Mesothelial cell of epicardium (in vitro differentiated cells): Measurements from ENCODE around the gene DPH1. TPM values are rescaled to one million over a fixed set of nuclear protein-coding genes. Genes with fewer than 3 reads are reported as not detected.
A peak's percentile ranks its signal among the peaks of the same experiment; 100 is the strongest.

Source experiments
- DNase-seq, 2 experiments: peaks; one replicate each; pipeline ENCODE4 v3.0.0; 2021; ENCODE audit warnings: low spot score in 2 of 2; ENCODE audit not compliant: unreplicated experiment in 2 of 2
- H3K27ac Mint-ChIP-seq: 2 replicates; pipeline ENCODE4 v1.8.0; 2021; ENCODE audit warnings: mixed read lengths
- H3K27me3 Mint-ChIP-seq: 2 replicates; pipeline ENCODE4 v1.8.0; 2021; ENCODE audit warnings: low read depth, mixed read lengths
- H3K36me3 Mint-ChIP-seq: 2 replicates; pipeline ENCODE4 v1.8.0; 2021; ENCODE audit warnings: mixed read lengths
- H3K4me1 Mint-ChIP-seq: 2 replicates; pipeline ENCODE4 v1.8.0; 2021; ENCODE audit warnings: mixed read lengths
- H3K4me3 Mint-ChIP-seq: 2 replicates; pipeline ENCODE4 v1.8.0; 2021; ENCODE audit warnings: mild to moderate bottlenecking, moderate library complexity, mixed read lengths
- H3K9me3 Mint-ChIP-seq: 2 replicates; pipeline ENCODE4 v1.8.0; 2021; ENCODE audit warnings: mixed read lengths
- total RNA-seq: library from RNA; stranded (reverse); gene quantifications from 3 replicates; pipeline ENCODE4 v1.2.1, GENCODE V29; 2021
- TF ChIP-seq, protein P1 (sequence below): fragments of 200-600 bp; sonication (generic); IDR thresholded peaks from one replicate; pipeline ENCODE4 v1.5.0; 2021; ENCODE audit warnings: antibody characterized with exemption; ENCODE audit not compliant: unreplicated experiment

The DPH1 gene
- total RNA-seq, 1 donor from 2014 or later: 63.8 TPM

DNA sequence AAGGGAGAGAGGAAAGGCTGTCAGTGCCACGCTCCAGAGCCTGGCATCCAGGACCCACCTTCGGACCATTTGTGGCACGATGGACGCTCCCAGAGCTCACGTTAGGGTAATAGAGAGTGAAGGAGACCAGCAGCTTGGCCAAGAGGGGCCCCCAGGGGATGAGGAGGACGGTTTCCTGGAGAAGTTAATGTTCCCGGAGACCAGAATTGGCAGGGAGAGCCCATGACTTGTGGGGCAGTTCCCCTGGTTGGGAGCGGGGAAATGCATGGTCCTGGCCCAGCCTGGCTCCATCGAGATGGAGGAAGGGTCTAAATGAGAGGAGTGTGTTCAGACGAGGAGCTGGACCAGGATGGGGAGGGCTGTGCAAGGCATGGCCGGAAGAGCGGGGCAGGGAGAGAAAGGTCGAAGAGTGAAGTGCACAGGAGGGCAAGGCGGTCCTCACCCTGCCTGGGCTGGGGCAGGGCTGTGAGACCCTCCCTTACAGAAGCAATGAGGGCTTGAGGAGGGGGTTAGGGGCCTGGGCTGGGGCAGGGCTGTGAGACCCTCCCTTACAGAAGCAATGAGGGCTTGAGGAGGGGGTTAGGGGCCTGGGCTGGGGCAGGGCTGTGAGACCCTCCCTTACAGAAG lies 22.1 kb downstream of the DPH1 start:
- no peaks in the 10 kb centered on the region for H3K36me3 Mint-ChIP-seq
- H3K27me3 Mint-ChIP-seq: peaks cover 35% of the 10 kb centered on the region
- H3K4me3 Mint-ChIP-seq: peak overlapping the region; percentile 51
- no peak for DNase-seq
- TF ChIP-seq, protein P1, sequence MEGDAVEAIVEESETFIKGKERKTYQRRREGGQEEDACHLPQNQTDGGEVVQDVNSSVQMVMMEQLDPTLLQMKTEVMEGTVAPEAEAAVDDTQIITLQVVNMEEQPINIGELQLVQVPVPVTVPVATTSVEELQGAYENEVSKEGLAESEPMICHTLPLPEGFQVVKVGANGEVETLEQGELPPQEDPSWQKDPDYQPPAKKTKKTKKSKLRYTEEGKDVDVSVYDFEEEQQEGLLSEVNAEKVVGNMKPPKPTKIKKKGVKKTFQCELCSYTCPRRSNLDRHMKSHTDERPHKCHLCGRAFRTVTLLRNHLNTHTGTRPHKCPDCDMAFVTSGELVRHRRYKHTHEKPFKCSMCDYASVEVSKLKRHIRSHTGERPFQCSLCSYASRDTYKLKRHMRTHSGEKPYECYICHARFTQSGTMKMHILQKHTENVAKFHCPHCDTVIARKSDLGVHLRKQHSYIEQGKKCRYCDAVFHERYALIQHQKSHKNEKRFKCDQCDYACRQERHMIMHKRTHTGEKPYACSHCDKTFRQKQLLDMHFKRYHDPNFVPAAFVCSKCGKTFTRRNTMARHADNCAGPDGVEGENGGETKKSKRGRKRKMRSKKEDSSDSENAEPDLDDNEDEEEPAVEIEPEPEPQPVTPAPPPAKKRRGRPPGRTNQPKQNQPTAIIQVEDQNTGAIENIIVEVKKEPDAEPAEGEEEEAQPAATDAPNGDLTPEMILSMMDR: no peak
- peaks cover 23% of the 10 kb centered on the region for H3K4me1 Mint-ChIP-seq
- H3K27ac Mint-ChIP-seq: peak overlapping the region; percentile 16
- H3K9me3 Mint-ChIP-seq: no peaks in the 10 kb centered on the region

DNA sequence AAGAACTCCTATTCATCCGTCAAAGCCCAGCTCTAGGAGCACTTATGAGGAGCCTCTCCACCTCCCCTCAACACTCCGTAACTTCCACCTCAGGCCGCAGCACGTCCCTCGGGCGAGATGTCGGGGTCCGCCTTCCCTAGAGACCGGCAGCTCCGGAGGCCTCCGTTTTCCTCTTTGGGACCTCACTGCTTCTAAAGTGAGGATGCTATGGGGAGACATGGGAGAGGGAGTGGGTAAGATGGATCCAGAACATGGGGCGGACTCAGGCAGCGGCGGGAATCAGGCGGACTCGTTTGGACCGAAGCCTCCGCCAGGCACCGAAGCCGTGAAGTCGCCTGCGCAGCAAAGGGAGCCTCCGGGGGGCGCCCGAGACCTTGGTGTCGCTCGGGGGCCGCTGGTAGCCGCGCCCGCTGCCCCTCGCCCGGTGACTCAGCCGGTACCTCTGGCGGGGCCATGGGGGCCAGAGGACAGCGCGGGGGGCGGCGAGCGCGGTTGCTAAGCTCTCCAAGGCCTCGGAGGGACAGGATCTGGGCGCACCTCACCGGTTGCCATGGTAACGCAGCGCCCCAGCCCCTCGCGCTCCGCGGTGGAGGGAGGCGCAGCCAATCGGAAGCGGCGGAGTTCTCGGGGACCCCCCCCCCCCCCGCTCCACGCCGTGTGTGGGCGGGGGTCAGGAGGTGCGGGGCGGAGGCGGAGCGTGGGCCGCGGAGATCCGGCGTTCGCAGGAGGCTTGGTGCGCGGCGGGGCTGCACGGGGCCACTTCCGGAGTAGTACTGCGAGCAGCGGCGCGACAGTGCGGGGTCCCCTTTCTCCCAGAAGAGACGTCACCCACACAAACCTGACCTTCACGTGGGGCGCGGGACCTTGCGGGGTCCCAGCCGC lies 23.7 kb downstream of the DPH1 start:
- peak in 1 of 2 experiments; percentile 71 for DNase-seq
- peak overlapping the region; percentile 47 for H3K27ac Mint-ChIP-seq
- H3K4me3 Mint-ChIP-seq: peak overlapping the region; percentile 72
- H3K9me3 Mint-ChIP-seq: no peaks in the 10 kb centered on the region
- H3K4me1 Mint-ChIP-seq: peaks cover 25% of the 10 kb centered on the region
- H3K27me3 Mint-ChIP-seq: peaks cover 28% of the 10 kb centered on the region
- peaks cover 2% of the 10 kb centered on the region for H3K36me3 Mint-ChIP-seq
- TF ChIP-seq, protein P1: no peak

DNA sequence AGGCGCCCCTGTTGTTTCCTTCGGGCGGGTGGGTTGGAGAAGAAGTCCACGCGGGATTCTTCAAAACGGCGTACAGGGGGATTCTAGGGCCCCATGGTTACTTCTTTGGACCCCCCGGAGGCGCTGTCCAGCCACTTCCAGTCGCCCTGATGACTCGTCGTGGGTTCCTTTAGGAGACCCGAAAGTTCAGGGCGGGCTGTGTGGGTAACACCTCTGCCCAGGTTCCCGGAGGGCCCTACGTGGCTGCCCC lies 24.2 kb downstream of the DPH1 start:
- H3K4me1 Mint-ChIP-seq: peaks cover 23% of the 10 kb centered on the region
- peak overlapping the region; percentile 67 for H3K27ac Mint-ChIP-seq
- peaks cover 23% of the 10 kb centered on the region for H3K27me3 Mint-ChIP-seq
- TF ChIP-seq, protein P1: no peak
- peak overlapping the region; percentile 72 for H3K4me3 Mint-ChIP-seq
- H3K36me3 Mint-ChIP-seq: peaks cover 2% of the 10 kb centered on the region
- no peak for DNase-seq
- H3K9me3 Mint-ChIP-seq: no peaks in the 10 kb centered on the region

DNA sequence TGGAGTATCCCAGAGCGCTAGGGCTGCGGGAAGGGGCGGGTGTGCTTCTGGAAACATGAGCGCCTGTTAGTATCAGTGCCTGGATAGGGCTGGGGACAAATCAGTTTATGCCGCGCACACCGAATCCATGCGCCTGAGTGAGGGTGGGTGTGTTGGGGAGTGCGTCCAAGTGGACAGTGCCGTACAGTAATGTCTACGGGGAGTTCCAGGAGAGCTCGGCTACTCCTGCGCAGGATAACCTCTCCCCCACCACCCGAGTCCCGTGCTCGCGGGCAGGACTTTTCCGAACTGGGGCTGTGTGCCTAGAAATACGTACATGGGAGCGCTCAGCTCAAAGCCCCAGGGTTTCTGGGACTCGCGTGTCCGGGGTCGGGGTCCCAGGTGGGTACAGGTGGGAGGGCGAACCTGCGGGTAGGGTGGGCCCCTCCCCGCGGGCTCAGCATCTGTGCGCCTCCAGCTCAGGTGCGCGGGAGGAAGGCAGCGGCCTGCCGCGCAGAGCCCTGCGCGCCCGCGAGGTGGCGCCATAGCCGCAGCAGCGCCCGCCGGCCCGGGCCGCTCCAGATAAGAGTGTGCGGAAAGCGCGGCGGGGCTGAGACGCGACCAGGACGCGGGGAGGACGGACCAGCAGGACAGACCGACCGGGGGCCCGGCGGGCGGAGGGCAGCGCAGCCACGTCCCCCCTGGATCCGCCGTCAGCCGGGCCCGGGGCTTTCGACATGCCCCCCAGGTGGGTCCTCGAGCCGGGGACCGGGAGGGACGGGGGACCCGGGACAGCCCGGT lies 24.7 kb downstream of the DPH1 start, which contains the start of gene HIC1:
TSS of gene HIC1 (plus strand) at position 592 of the 780 bp plus-strand sequence. CDS start 1,588 bp downstream, outside the sequence.
- peaks cover 25% of the 10 kb centered on the region for H3K4me1 Mint-ChIP-seq
- peak; percentile 80 to 91 for DNase-seq
- no peaks in the 10 kb centered on the region for H3K9me3 Mint-ChIP-seq
- H3K27ac Mint-ChIP-seq: peak within 1 kb of the TSS; percentile 67
- peak within 1 kb of the TSS; percentile 72 for H3K4me3 Mint-ChIP-seq
- TF ChIP-seq, protein P1: peak; percentile 96
- H3K36me3 Mint-ChIP-seq: peaks cover 5% of the 10 kb centered on the region
- H3K27me3 Mint-ChIP-seq: peaks cover 23% of the 10 kb centered on the region

DNA sequence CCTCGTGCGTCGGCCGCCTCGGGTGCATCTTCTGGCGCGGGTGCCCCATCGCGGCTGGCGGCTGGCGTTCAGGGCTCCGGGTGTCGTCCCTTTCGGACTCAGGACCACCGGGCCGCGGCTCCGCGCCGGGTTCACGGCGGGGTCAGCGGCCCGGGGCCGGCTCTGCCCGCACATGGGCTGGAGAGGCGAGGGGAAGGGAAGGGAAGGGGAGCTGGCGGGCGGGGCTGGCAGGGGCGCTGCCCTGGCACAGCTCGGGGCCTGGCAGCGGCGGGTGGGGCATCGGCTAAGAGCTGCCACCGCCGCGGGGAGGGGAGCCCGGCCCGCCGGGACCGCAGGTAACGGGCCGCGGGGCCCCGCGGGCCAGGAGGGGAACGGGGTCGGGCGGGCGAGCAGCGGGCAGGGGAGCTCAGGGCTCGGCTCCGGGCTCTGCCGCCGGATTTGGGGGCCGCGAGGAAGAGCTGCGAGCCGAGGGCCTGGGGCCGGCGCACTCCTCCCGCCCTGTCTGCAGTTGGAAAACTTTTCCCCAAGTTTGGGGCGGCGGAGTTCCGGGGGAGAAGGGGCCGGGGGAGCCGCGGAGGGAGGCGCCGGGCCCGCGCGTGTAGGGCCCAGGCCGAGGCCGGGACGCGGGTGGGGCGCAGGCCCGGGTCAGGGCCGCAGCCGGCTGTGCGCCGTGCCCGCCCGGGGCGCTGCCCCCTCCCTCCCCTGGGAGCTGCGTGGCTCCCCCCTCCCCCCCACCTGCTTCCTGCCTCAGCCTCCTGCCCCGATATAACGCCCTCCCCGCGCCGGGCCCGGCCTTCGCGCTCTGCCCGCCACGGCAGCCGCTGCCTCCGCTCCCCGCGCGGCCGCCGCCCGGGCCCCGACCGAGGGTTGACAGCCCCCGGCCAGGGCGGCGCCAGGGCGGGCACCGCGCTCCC lies 25.6 kb downstream of the DPH1 start:
- TF ChIP-seq, protein P1: no peak
- peaks cover 23% of the 10 kb centered on the region for H3K27me3 Mint-ChIP-seq
- H3K4me3 Mint-ChIP-seq: peak overlapping the region; percentile 73
- no peaks in the 10 kb centered on the region for H3K9me3 Mint-ChIP-seq
- H3K36me3 Mint-ChIP-seq: peaks cover 11% of the 10 kb centered on the region
- DNase-seq: no peak
- H3K4me1 Mint-ChIP-seq: peaks cover 32% of the 10 kb centered on the region
- H3K27ac Mint-ChIP-seq: no peak overlapping the region
